GM12801 (cell line): ENCODE measurements around the gene SCARB1.

ENCODE experiments used
- CTCF ChIP-seq: IDR thresholded peaks from one replicate; pipeline ENCODE4 v1.5.1; 2011; ENCODE audit warnings: control low read depth; ENCODE audit not compliant: insufficient read length; ENCODE audit errors: extremely low read depth

SCARB1 gene

GRCh38 chr12:124874188-124874587 lies 10.5 kb upstream of the SCARB1 start:
- no peak for TF ChIP-seq CTCF

GRCh38 chr12:124872068-124872719 lies 8.5 kb upstream of the SCARB1 start:
- no peak for TF ChIP-seq CTCF

DNA sequence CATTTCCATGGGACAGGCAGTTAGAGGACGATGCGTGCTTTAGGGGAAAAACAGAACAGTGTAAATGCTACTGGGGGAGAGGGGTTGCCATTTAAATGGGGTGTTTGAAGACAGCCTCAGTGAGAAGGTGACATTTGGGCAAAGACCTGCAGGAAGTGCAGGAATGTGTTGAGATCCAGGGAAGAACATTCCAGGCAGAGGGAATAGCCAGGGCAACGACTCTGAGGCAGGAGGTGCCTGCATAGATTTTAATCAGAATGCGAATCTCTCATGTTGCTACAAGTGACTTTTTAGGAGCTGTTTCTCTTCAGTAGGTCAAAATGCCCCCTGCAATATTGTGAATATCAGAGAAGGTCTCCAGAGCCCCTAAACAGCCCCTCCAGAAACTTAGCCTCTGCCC lies 7.6 kb upstream of the SCARB1 start:
- no peak for TF ChIP-seq CTCF

- TF ChIP-seq CTCF = no peak
Measured at GRCh38 chr12:124870515-124870914, 6.9 kb upstream of the SCARB1 start.

- TF ChIP-seq CTCF = no peak
Measured at GRCh38 chr12:124869059-124869665, 5.5 kb upstream of the SCARB1 start.

GRCh38 chr12:124868252-124869058 lies 4.8 kb upstream of the SCARB1 start:
- no peak for TF ChIP-seq CTCF

DNA sequence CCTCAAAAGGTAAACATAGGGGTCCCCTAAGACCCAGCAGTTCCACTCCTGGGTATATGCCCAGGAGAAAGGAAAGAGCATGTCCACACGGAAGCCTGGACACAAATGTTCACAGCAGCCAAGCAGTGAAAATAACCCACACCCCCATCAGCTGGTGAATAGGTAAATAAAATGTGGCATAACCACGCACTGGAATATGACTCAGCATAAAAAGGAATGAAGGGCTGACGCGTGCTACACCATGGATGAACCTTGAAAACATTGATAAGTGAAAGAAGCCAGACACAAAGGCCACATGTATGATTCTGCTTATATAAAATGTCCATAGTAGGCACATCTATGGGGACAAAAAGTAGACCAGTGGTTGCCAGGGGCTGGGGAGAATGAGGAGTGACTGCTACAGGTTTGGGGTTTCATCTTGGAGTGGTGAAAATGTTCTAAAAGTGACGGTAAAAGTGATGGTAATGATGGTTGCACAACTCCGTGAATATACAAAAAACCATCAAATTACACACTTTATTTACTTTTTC lies 3.8 kb upstream of the SCARB1 start:
- no peak for TF ChIP-seq CTCF
